IMR-90 (cell line): ENCODE results near the gene HPS6. TPM values are rescaled to one million over a fixed set of nuclear protein-coding genes. Genes with fewer than 3 reads are reported as not detected.
A peak's percentile ranks its signal among the peaks of the same experiment; 100 is the strongest.
"Not testable (repeated sequence)": the region's sequence is repeated elsewhere in the genome, so short reads cannot be mapped to it uniquely, and the experiment has no call there.

Experiments
- ATAC-seq: fragments of 200-7000 bp; cut with Tn5 transposase; 2 replicates; pipeline ENCODE4 v1.9.1; 2020; ENCODE audit warnings: low read depth, mild to moderate bottlenecking, moderate library complexity
- BruUV-seq: library from RNA; stranded (reverse); fragments of 400-500 nt; replicated peaks from 2 replicates; lab custom pipeline; 2021; lab: Mats Ljungman, UMichigan
- CTCF ChIA-PET: fragments of 300-600 bp; formaldehyde crosslinking; extraction: SDS; loops from one replicate; lab custom pipeline; 2021; ENCODE audit warnings: antibody characterized with exemption; lab: Yijun Ruan, JAX
- POLR2A ChIA-PET: fragments of 300-600 bp; sonication (Branson Sonifier 250); formaldehyde crosslinking; loops from one replicate; lab custom pipeline; 2022; ENCODE audit warnings: antibody characterized with exemption; ENCODE audit not compliant: unreplicated experiment; lab: Charles Lee
- DNase-seq: peaks from one replicate; pipeline ENCODE4 v3.0.0; 2013
- H2AFZ ChIP-seq: replicated peaks from 2 replicates; pipeline ENCODE3; 2013; ENCODE audit warnings: low read length, mild to moderate bottlenecking; ENCODE audit not compliant: poor library complexity
- H2AK5ac ChIP-seq: 2 replicates; pipeline ENCODE4 v1.6.1; 2013; ENCODE audit warnings: low read depth, low read length, inconsistent platforms
- H2AK9ac ChIP-seq: replicated peaks from 2 replicates; pipeline ENCODE3; 2013; ENCODE audit warnings: mild to moderate bottlenecking, low read depth, low read length, moderate library complexity; ENCODE audit not compliant: poor library complexity
- H2BK120ac ChIP-seq: 2 replicates; pipeline ENCODE4 v1.6.1; 2013; ENCODE audit warnings: low read depth, low read length, inconsistent platforms
- H2BK15ac ChIP-seq: 3 replicates; pipeline ENCODE4 v1.6.1; 2013; ENCODE audit warnings: low read depth, low read length, inconsistent platforms
- H2BK20ac ChIP-seq: 2 replicates; pipeline ENCODE4 v1.6.1; 2013; ENCODE audit warnings: low read depth, mild to moderate bottlenecking, inconsistent platforms, low read length, moderate library complexity
- H2BK5ac ChIP-seq: 2 replicates; pipeline ENCODE4 v1.6.1; 2013; ENCODE audit warnings: mild to moderate bottlenecking, low read depth, low read length, inconsistent platforms; ENCODE audit not compliant: poor library complexity, severe bottlenecking
- H3K14ac ChIP-seq: replicated peaks from 2 replicates; pipeline ENCODE4 v1.6.1; 2013; ENCODE audit warnings: low read depth, low read length, inconsistent platforms
- H3K18ac ChIP-seq: 2 replicates; pipeline ENCODE4 v1.6.1; 2013; ENCODE audit warnings: low read depth, low read length, control low read depth
- H3K23ac ChIP-seq: 2 replicates; pipeline ENCODE4 v1.6.1; 2013; ENCODE audit warnings: low read depth, low read length, inconsistent platforms
- H3K27ac ChIP-seq: 2 replicates; pipeline ENCODE4 v1.5.1; 2013; ENCODE audit warnings: mild to moderate bottlenecking, control low read depth, low read length; ENCODE audit not compliant: insufficient read depth
- H3K27me3 ChIP-seq: 2 replicates; pipeline ENCODE4 v1.6.1; 2013; ENCODE audit warnings: low read length; ENCODE audit not compliant: control insufficient read depth, insufficient read depth
- H3K36me3 ChIP-seq: 2 replicates; pipeline ENCODE4 v1.6.1; 2013; ENCODE audit warnings: low read length, mixed read lengths; ENCODE audit not compliant: control insufficient read depth, insufficient read depth
- H3K4ac ChIP-seq: 2 replicates; pipeline ENCODE4 v1.6.1; 2013; ENCODE audit warnings: low read depth, low read length, inconsistent platforms
- H3K4me1 ChIP-seq: 2 replicates; pipeline ENCODE4 v1.6.1; 2013; ENCODE audit warnings: low read length, mixed read lengths; ENCODE audit not compliant: control insufficient read depth, insufficient read depth
- H3K4me2 ChIP-seq: 2 replicates; pipeline ENCODE4 v1.6.1; 2013; ENCODE audit warnings: low read depth, mild to moderate bottlenecking, control low read depth, low read length, moderate library complexity
- H3K4me3 ChIP-seq: 2 replicates; pipeline ENCODE4 v1.5.1; 2013; ENCODE audit warnings: low read depth, mild to moderate bottlenecking, control low read depth, low read length, moderate library complexity; ENCODE audit not compliant: insufficient read depth
- H3K56ac ChIP-seq: 2 replicates; pipeline ENCODE4 v1.6.1; 2013; ENCODE audit warnings: low read length, inconsistent platforms; ENCODE audit not compliant: insufficient read depth; ENCODE audit errors: extremely low read depth
- H3K79me1 ChIP-seq, 2 experiments: 2 replicates each; pipeline ENCODE4 v1.6.1; 2013; ENCODE audit warnings: low read length in 2 of 2, inconsistent platforms in 1 of 2, low read depth in 1 of 2
- H3K9ac ChIP-seq: 2 replicates; pipeline ENCODE4 v1.6.1; 2013; ENCODE audit warnings: low read depth, low read length, control low read depth
- H3K9me1 ChIP-seq: 2 replicates; pipeline ENCODE4 v1.6.1; 2013; ENCODE audit warnings: low read length, inconsistent platforms; ENCODE audit not compliant: insufficient read depth
- H3K9me3 ChIP-seq: 2 replicates; pipeline ENCODE4 v1.6.1; 2013; ENCODE audit warnings: low read length; ENCODE audit not compliant: control insufficient read depth, insufficient read depth
- H4K20me1 ChIP-seq: 2 replicates; pipeline ENCODE4 v1.6.1; 2013; ENCODE audit warnings: low read length, inconsistent platforms; ENCODE audit not compliant: insufficient read depth
- H4K5ac ChIP-seq: 2 replicates; pipeline ENCODE4 v1.6.1; 2013; ENCODE audit warnings: mild to moderate bottlenecking, low read depth, low read length, control low read depth
- H4K8ac ChIP-seq, 2 experiments: 2 replicates each; pipeline ENCODE4 v1.6.1; 2013; ENCODE audit warnings: low read depth in 2 of 2, low read length in 2 of 2, control low read depth in 1 of 2, inconsistent platforms in 1 of 2
- H4K91ac ChIP-seq: 2 replicates; pipeline ENCODE4 v1.6.1; 2013; ENCODE audit warnings: low read depth, low read length, inconsistent platforms; ENCODE audit not compliant: insufficient read depth
- ELK1 ChIP-seq: fragments of 150-350 bp; IDR thresholded peaks from 2 replicates; pipeline ENCODE4 v1.6.1; 2016; ENCODE audit warnings: low read depth, mild to moderate bottlenecking, low read length, moderate library complexity, borderline replicate concordance
- WGBS, 2 experiments: methylation state at CpG; one replicate each; pipeline versions ENCODE4 v1.1.5 to v1.1.7; 2013; ENCODE audit warnings: missing lambda C conversion rate in 2 of 2; ENCODE audit not compliant: insufficient read length in 1 of 2; ENCODE audit errors: extremely low coverage in 2 of 2; 5-methylcytosine and 5-hydroxymethylcytosine counted together
- dilution Hi-C: fragments of 300-500 bp; cut with HindIII; formaldehyde crosslinking; loops from one replicate; pipeline ENCODE4 v1.14.3; 2018; ENCODE audit warnings: low sequenced_read_pairs; ENCODE audit not compliant: unreplicated experiment
- in situ Hi-C: fragments of 300-500 bp; cut with MboI; formaldehyde crosslinking; loops from 3 replicates; pipeline ENCODE4 v1.14.3; 2019; ENCODE audit warnings: low sequenced_read_pairs, inconsistent platforms, mixed read lengths
- intact Hi-C: fragments of 100-400 bp; cut with micrococcal nuclease; formaldehyde crosslinking; loops from 2 replicates; pipeline ENCODE4 v1.10.0; 2022
- polyA plus RNA-seq, 3 experiments: library from polyadenylated mRNA; depleted of rRNA; stranded (reverse); fragments of >200 nt; gene quantifications; 2 replicates each; pipeline ENCODE4 v1.2.3, GENCODE V29; 2012; ENCODE audit warnings: low replicate concordance in 1 of 3
- total RNA-seq: library from RNA; depleted of rRNA; stranded (reverse); fragments of >200 nt; gene quantifications from 2 replicates; pipeline ENCODE4 v1.2.3, GENCODE V29; 2012

The HPS6 gene
- total and polyA plus RNA-seq, 2 of the 4 experiments (the other 2 are of a cell fraction): 10.5 to 23.1 TPM

- no peak for TF ChIP-seq ELK1
Measured at GRCh38 chr10:102046095-102046494, 19.1 kb upstream of the HPS6 start (continued).

GRCh38 chr10:102054881-102055646 is 10.1 kb upstream of the HPS6 start:
- DNase-seq: peak; percentile 15
- dilution Hi-C loops: not testable (repeated sequence)

More at GRCh38 chr10:102054881-102055646, 10.1 kb upstream of the HPS6 start:
- ChIA-PET CTCF (interaction anchor here (0.5 to 1.3 kb wide), 3 partner anchors 165 to 211 kb away, joined by 3 to 4 read pairs (median 3); no protein-coding TSS in a partner anchor), POLR2A (interaction anchor here (0.6 kb wide), 1 partner anchor 58 kb away, joined by 31 read pairs; no protein-coding TSS in a partner anchor)
- H2BK15ac ChIP-seq, H3K9me3 ChIP-seq, H3K9me1 ChIP-seq, H3K4me1 ChIP-seq, H2BK20ac ChIP-seq, in situ Hi-C loops, BruUV-seq, intact Hi-C loops, ATAC-seq, H4K20me1 ChIP-seq, H3K36me3 ChIP-seq, H3K27me3 ChIP-seq: not testable (repeated sequence)
- Histone ChIP-seq H3K14ac (peak overlapping the region; percentile 62), H3K4ac (peak overlapping the region; percentile 86), H2AFZ (peak overlapping the region; percentile 98), H3K79me1 (peaks cover 12 to 48% of the 10 kb centered on the region in 2 experiments), H2AK9ac (peak overlapping the region; percentile 85), H2BK120ac (peak overlapping the region; percentile 24; the same call in 1 of the 2 replicates), H3K56ac (peak overlapping the region; percentile 7), H3K9ac (peak overlapping the region; percentile 85), H3K4me2 (peak overlapping the region; percentile 99), H3K27ac (peak overlapping the region; percentile 88), H4K91ac (peak overlapping the region; percentile 53), H4K8ac (peak overlapping the region; percentile 23 to 85), H2BK5ac (peak overlapping the region; percentile 93), H3K4me3 (peak overlapping the region; percentile 82), H4K5ac (peak overlapping the region; percentile 58), H2AK5ac (peak overlapping the region; percentile 41; the same call in 1 of the 2 replicates), H3K23ac (peak overlapping the region; percentile 49; the same call in 1 of the 2 replicates), H3K18ac (peak overlapping the region; percentile 68)
- 80% methylated on average over 6 of the region's 34 CpGs; no CpG with 5 or more reads in 1 of the 2 experiments for WGBS, 2 experiments
